Left ventricle myocardium inferior (tissue), 1 donor: Measurements from ENCODE around the gene RAB3A. TPM values are rescaled to one million over a fixed set of nuclear protein-coding genes. Genes with fewer than 3 reads are reported as not detected.
A peak's percentile ranks its signal among the peaks of the same experiment; 100 is the strongest.

Experiments
- DNase-seq: peaks from one replicate; pipeline ENCODE4 v3.0.0-alpha.2; 2020
- H3K27ac ChIP-seq: fragments of 200-600 bp; replicated peaks from 2 replicates; pipeline ENCODE4 v1.8.0; 2021
- H3K27me3 ChIP-seq: fragments of 200-600 bp; 2 replicates; pipeline ENCODE4 v1.8.0; 2021; ENCODE audit warnings: low read depth
- H3K36me3 ChIP-seq: fragments of 200-600 bp; 2 replicates; pipeline ENCODE4 v1.8.0; 2021
- H3K4me1 ChIP-seq: fragments of 200-600 bp; 2 replicates; pipeline ENCODE4 v1.8.0; 2021
- H3K4me3 ChIP-seq: fragments of 200-600 bp; 2 replicates; pipeline ENCODE4 v1.8.0; 2021; ENCODE audit warnings: mild to moderate bottlenecking, moderate library complexity
- H3K9me3 ChIP-seq: fragments of 200-600 bp; replicated peaks from 2 replicates; pipeline ENCODE4 v1.8.0; 2021
- CTCF ChIP-seq: fragments of 200-600 bp; IDR thresholded peaks from 2 replicates; pipeline ENCODE4 v1.8.0; 2021; ENCODE audit warnings: antibody characterized with exemption, mild to moderate bottlenecking, borderline replicate concordance
- intact Hi-C: fragments of 100-400 bp; cut with micrococcal nuclease; formaldehyde crosslinking; loops from one replicate; pipeline ENCODE4 v1.11.0; 2022
- long read RNA-seq: library from polyadenylated mRNA; unstranded; transcript quantifications from one replicate; pipeline ENCODE4 v2.0.0, GENCODE V29; 2021
- total RNA-seq: library from RNA; stranded (reverse); fragmentation: NEBNext Ultra II Directional; extraction: Animal tissue kit (Norgen Biotek cat#: 25700); gene quantifications from one replicate; pipeline ENCODE4 v1.2.1, GENCODE V29; 2021
- donor health status: DM: no; HTN: yes; CAD: no; lungs with severe emphysema.

RAB3A gene
- 37.4 TPM for total RNA-seq
- long read RNA-seq, transcript RAB3A-201 (5 exons, 1,528 nt), result major isoform, 37 of 53 reads
- long read RNA-seq, transcript RAB3A-202 (4 exons, 1,253 nt), result minor isoform, 8 of 53 reads
- long read RNA-seq, partial matches to known transcripts, result 4 of 53 reads
- long read RNA-seq, other reads (novel, unspliced or antisense), result 4 of 53 reads

GRCh38 chr19:18203863-18204393, at the start of gene RAB3A:
TSS of gene RAB3A (minus strand) at chr19:18204042. CDS start at chr19:18202740, 1,302 bp downstream.
- H3K27ac ChIP-seq, result peak within 1 kb of the TSS; percentile 100
- peak; percentile 100 for DNase-seq
- H3K4me3 ChIP-seq, result peak within 1 kb of the TSS; percentile 82
- no peak for TF ChIP-seq CTCF
- peaks cover 39% of the 10 kb centered on the region for H3K4me1 ChIP-seq
- intact Hi-C loops, result no loop called here
- no peaks in the 10 kb centered on the region for H3K9me3 ChIP-seq
- H3K27me3 ChIP-seq, result peaks cover 4% of the 10 kb centered on the region
- H3K36me3 ChIP-seq, result peaks cover 21% of the 10 kb centered on the region

GRCh38 chr19:18253130-18253529, 49.3 kb upstream of the RAB3A start:
- TF ChIP-seq CTCF, result no peak
- Histone ChIP-seq H3K36me3 (no peaks in the 10 kb centered on the region), H3K27me3 (peaks cover 30% of the 10 kb centered on the region), H3K9me3 (peaks cover 10% of the 10 kb centered on the region), H3K4me1 (no peaks in the 10 kb centered on the region), H3K27ac (no peak overlapping the region), H3K4me3 (no peak overlapping the region)
- no peak for DNase-seq
- intact Hi-C loops, result loop anchor here (5.0 to 10.0 kb wide), 2 partner anchors 46 to 138 kb away; no protein-coding TSS in a partner anchor

GRCh38 chr19:18252370-18252717, 48.5 kb upstream of the RAB3A start:
- DNase-seq, result no peak
- Histone ChIP-seq H3K27ac (no peak overlapping the region), H3K36me3 (no peaks in the 10 kb centered on the region), H3K4me1 (no peaks in the 10 kb centered on the region), H3K4me3 (no peak overlapping the region), H3K9me3 (peaks cover 10% of the 10 kb centered on the region), H3K27me3 (peaks cover 30% of the 10 kb centered on the region)
- no peak for TF ChIP-seq CTCF
- intact Hi-C loops, result loop anchor here (5.0 to 10.0 kb wide), 2 partner anchors 45 to 138 kb away; no protein-coding TSS in a partner anchor

- Histone ChIP-seq H3K4me3 (no peak overlapping the region), H3K4me1 (no peaks in the 10 kb centered on the region), H3K27ac (no peak overlapping the region), H3K36me3 (no peaks in the 10 kb centered on the region), H3K9me3 (peaks cover 10% of the 10 kb centered on the region), H3K27me3 (peaks cover 30% of the 10 kb centered on the region)
- DNase-seq, result peak; percentile 69
- TF ChIP-seq CTCF, result peak; percentile 93
- intact Hi-C loops, result loop anchor here (5.0 to 10.0 kb wide), 2 partner anchors 44 to 137 kb away; no protein-coding TSS in a partner anchor
Measured at GRCh38 chr19:18251587-18252369, 47.9 kb upstream of the RAB3A start.

GRCh38 chr19:18249834-18250233, 46.0 kb upstream of the RAB3A start:
- no peak for DNase-seq
- H3K27me3 ChIP-seq, result peaks cover 21% of the 10 kb centered on the region
- peaks cover 10% of the 10 kb centered on the region for H3K9me3 ChIP-seq
- H3K4me3 ChIP-seq, result no peak overlapping the region
- H3K27ac ChIP-seq, result no peak overlapping the region
- no peaks in the 10 kb centered on the region for H3K4me1 ChIP-seq
- TF ChIP-seq CTCF, result no peak
- intact Hi-C loops, result loop anchor here (5.0 to 10.0 kb wide), 2 partner anchors 43 to 135 kb away; no protein-coding TSS in a partner anchor
- no peaks in the 10 kb centered on the region for H3K36me3 ChIP-seq
